Suprapubic skin (tissue), 4 donors: Measurements from ENCODE around the gene MANEAL. TPM values are rescaled to one million over a fixed set of nuclear protein-coding genes. Genes with fewer than 3 reads are reported as not detected.

Experiments used
- DNase-seq, 2 donors: peaks; one replicate each; pipeline ENCODE4 v3.0.0-alpha.2; 2019; ENCODE audit warnings: low spot score in 2 of 2
- H3K27ac ChIP-seq: fragments of 200-600 bp; sonication (generic); one replicate; pipeline ENCODE4 v1.5.1; 2019
- H3K27me3 ChIP-seq: fragments of 200-600 bp; sonication (generic); one replicate; pipeline ENCODE4 v1.5.1; 2019
- H3K36me3 ChIP-seq: fragments of 200-600 bp; sonication (generic); one replicate; pipeline ENCODE4 v1.5.1; 2019
- H3K4me1 ChIP-seq: fragments of 200-600 bp; sonication (generic); one replicate; pipeline ENCODE4 v1.5.1; 2019
- H3K4me3 ChIP-seq: fragments of 200-600 bp; sonication (generic); one replicate; pipeline ENCODE4 v1.5.1; 2019; ENCODE audit warnings: mild to moderate bottlenecking
- H3K9me3 ChIP-seq: fragments of 200-600 bp; sonication (generic); one replicate; pipeline ENCODE4 v1.5.1; 2019
- EP300 ChIP-seq: sonication (generic); formaldehyde crosslinking; IDR thresholded peaks from one replicate; pipeline ENCODE4 v1.6.1; 2017; ENCODE audit warnings: antibody characterized with exemption
- POLR2A ChIP-seq, 2 donors: fragments of 450-650 bp; IDR thresholded peaks; one replicate each; pipeline ENCODE4 v1.6.1; 2017; ENCODE audit warnings: antibody characterized with exemption in 2 of 2, mild to moderate bottlenecking in 2 of 2, moderate library complexity in 2 of 2
- POLR2AphosphoS5 ChIP-seq, 3 donors: sonication (generic); formaldehyde crosslinking; IDR thresholded peaks; one replicate each; pipeline ENCODE4 v1.6.1; 2017; ENCODE audit warnings: antibody characterized with exemption in 3 of 3
- WGBS: methylation state at CpG from one replicate; pipeline ENCODE4 v1.1.5; 2018; 5-methylcytosine and 5-hydroxymethylcytosine counted together
- total RNA-seq, 4 donors: library from RNA; depleted of rRNA; stranded (reverse); fragments of >200 nt; gene quantifications; one replicate each; pipeline ENCODE4 v1.1.0, GENCODE V29; 2016
- TF ChIP-seq, protein P1 (sequence below), 2 donors: fragments of 200-600 bp in 1 of 2; fragments of 450-650 bp in 1 of 2; sonication (generic) in 1 of 2; IDR thresholded peaks; one replicate each; pipeline ENCODE4 v1.5.1; 2016 to 2019; ENCODE audit warnings: antibody characterized with exemption in 2 of 2, mild to moderate bottlenecking in 1 of 2, moderate library complexity in 1 of 2

Gene MANEAL
- total RNA-seq, 4 donors from 2014 or later, result 6.7 to 9.2 (median 7.5) TPM

DNA sequence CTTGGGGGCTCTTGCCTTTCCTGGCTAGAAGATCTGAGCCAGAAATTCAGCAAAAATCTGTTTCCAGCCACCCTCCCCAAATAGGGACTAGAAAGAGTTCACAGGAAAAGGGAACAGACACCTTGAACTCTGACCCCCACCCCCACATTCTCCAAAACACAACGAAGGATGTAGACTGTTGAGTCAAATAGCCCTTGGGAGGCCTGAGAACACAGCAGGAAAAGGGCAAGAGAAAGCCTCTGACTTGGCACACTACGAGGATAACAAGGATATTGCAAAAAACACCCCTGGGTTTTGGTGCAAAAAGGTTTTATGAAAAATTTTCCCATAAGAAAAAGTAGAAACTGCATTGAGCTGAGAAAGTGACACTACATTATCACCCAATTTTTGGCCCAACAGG, 16.3 kb downstream of the MANEAL start:
- WGBS, result 55% methylated on average over 2 of the region's 2 CpGs

DNA sequence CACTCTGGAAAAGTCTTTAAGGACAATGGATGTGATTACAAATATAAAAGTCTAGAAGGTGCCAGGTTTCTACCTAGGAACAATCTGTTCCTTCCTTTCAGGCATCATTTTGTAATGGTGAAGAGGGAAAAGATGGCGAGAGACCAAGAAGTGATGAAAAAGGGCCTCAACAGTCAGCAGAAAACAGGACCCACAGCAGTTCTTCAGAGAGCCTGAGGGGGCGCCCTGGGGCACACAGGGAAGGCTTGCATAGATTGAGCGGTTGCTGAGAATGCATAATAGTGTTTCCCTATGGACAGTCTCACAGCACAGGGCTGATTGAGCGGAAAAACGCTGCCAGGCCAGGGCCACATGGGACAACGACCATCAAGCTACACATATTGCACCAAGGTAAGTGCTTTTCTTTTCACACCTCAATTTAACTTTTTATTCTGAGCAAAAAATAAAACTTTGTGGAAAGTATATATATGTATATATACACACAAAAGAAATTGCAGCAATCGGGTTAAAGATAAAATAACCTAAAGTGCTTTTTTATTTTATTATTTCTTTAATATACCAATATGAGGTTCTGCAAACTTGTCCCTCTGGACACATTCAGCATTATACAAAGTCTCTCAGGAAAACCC, 17.5 kb downstream of the MANEAL start:
- Histone ChIP-seq H3K27me3 (no peaks in the 10 kb centered on the region), H3K36me3 (peaks cover 20% of the 10 kb centered on the region), H3K4me3 (no peak overlapping the region), H3K27ac (peak overlapping the region; percentile 27), H3K4me1 (peaks cover 39% of the 10 kb centered on the region), H3K9me3 (no peaks in the 10 kb centered on the region)
- peak in 1 of 2 donors; percentile 79 for DNase-seq
- TF ChIP-seq POLR2AphosphoS5 (IDR thresholded peaks at IDR 0.05) (no peak), POLR2A (IDR thresholded peaks at IDR 0.05) (no peak), EP300 (no peak)
- TF ChIP-seq, protein P1, sequence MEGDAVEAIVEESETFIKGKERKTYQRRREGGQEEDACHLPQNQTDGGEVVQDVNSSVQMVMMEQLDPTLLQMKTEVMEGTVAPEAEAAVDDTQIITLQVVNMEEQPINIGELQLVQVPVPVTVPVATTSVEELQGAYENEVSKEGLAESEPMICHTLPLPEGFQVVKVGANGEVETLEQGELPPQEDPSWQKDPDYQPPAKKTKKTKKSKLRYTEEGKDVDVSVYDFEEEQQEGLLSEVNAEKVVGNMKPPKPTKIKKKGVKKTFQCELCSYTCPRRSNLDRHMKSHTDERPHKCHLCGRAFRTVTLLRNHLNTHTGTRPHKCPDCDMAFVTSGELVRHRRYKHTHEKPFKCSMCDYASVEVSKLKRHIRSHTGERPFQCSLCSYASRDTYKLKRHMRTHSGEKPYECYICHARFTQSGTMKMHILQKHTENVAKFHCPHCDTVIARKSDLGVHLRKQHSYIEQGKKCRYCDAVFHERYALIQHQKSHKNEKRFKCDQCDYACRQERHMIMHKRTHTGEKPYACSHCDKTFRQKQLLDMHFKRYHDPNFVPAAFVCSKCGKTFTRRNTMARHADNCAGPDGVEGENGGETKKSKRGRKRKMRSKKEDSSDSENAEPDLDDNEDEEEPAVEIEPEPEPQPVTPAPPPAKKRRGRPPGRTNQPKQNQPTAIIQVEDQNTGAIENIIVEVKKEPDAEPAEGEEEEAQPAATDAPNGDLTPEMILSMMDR (IDR thresholded peaks at IDR 0.05), result peak; percentile 13 to 89
- WGBS, result 42% methylated on average over 7 of the region's 7 CpGs

More for the DNA sequence above, 16.3 kb downstream of the MANEAL start:
- no peak overlapping the region for H3K4me3 ChIP-seq
- no peak for DNase-seq
- no peak overlapping the region for H3K27ac ChIP-seq
- H3K9me3 ChIP-seq, result no peaks in the 10 kb centered on the region
- H3K4me1 ChIP-seq, result peaks cover 39% of the 10 kb centered on the region
- no peaks in the 10 kb centered on the region for H3K27me3 ChIP-seq
- no peak for TF ChIP-seq EP300
- TF ChIP-seq, protein P1 (IDR thresholded peaks at IDR 0.05), result no peak
- TF ChIP-seq POLR2A (IDR thresholded peaks at IDR 0.05), result no peak
- no peak for TF ChIP-seq POLR2AphosphoS5 (IDR thresholded peaks at IDR 0.05)
- H3K36me3 ChIP-seq, result peaks cover 21% of the 10 kb centered on the region

DNA sequence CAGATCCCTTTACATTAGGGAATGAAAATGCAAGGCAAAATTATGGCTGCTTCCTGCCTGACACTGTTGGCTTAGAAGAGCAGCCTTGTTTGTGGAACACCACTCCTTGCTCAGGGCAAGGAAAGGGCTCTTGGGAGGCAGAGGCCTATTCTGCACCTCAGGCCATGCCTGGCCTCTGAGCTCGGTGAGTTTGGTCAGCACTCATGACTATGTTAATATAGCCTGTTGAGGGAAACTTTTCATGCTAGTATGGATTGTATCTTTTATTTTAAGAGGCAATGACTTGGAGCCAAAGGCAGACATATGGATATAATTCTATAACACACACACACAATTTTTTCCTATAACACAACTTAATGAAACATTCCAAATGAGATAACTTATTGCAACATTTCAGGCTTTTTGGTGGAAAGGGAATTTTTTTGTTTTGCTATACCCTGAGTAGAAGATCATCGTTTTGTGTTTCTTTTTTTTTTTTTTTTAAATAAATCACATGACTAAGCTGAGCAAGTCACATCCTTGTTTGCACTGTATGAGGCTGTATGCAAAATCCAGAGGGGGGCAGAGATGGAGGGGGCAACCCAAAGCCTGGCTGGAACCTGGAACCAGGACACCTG, 20.0 kb downstream of the MANEAL start:
- Histone ChIP-seq H3K4me1 (peaks cover 25% of the 10 kb centered on the region), H3K27ac (no peak overlapping the region), H3K36me3 (peaks cover 38% of the 10 kb centered on the region), H3K9me3 (no peaks in the 10 kb centered on the region), H3K27me3 (no peaks in the 10 kb centered on the region), H3K4me3 (no peak overlapping the region)
- DNase-seq, result no peak
- TF ChIP-seq POLR2AphosphoS5 (IDR thresholded peaks at IDR 0.05), result no peak
- no peak for TF ChIP-seq EP300
- TF ChIP-seq, protein P1 (IDR thresholded peaks at IDR 0.05), result no peak
- TF ChIP-seq POLR2A (IDR thresholded peaks at IDR 0.05), result no peak
- WGBS, result 62% methylated on average over 1 of the region's 2 CpGs

DNA sequence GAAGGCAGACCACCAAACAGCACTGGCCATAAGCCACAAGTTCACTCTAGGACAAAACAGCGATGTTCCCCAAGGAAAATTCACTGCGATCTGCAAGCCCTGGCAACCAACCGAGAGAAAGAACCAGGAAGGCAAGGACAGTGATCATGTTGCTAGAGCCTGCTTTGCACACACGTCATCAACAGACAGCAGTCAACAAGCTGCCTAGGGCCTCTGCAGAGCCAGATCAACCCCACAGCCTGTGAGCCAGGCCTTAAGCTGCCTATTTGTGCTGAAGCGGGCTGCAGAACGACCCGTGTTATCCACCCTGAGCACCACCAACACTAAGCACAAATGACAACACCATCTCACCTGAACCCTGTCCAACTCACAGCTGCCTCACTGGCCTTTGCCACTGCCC, 20.6 kb downstream of the MANEAL start:
- Histone ChIP-seq H3K4me3 (no peak overlapping the region), H3K27me3 (no peaks in the 10 kb centered on the region), H3K4me1 (peaks cover 19% of the 10 kb centered on the region), H3K9me3 (no peaks in the 10 kb centered on the region), H3K27ac (no peak overlapping the region), H3K36me3 (peaks cover 44% of the 10 kb centered on the region)
- no peak for DNase-seq
- TF ChIP-seq, protein P1 (IDR thresholded peaks at IDR 0.05), result no peak
- no peak for TF ChIP-seq POLR2AphosphoS5 (IDR thresholded peaks at IDR 0.05)
- no peak for TF ChIP-seq POLR2A (IDR thresholded peaks at IDR 0.05)
- TF ChIP-seq EP300, result no peak
- WGBS, result 76% methylated on average over 7 of the region's 7 CpGs

DNA sequence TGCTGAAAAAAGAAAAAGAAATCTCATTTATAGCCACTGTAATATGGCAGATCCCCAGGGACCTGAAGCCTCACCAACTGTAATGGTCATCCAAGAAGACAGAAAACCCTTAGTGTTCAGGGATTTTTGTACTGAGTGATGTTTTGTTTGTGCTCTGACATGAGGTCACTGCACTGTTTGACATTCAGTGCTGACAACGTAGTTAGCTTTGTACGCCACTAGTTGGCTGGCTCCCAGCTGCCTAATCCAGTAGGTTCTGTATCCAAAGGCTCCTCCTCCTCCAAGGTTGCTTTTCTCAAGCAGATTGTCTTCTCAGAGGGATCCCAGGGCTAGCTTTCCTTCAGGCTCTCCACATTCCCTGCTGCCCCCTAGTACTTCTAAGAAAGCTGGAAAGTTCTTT, 23.8 kb downstream of the MANEAL start:
- DNase-seq, result no peak
- Histone ChIP-seq H3K4me3 (no peak overlapping the region), H3K9me3 (no peaks in the 10 kb centered on the region), H3K36me3 (peaks cover 72% of the 10 kb centered on the region), H3K4me1 (no peaks in the 10 kb centered on the region), H3K27ac (no peak overlapping the region), H3K27me3 (no peaks in the 10 kb centered on the region)
- WGBS, result 34% methylated on average over 2 of the region's 2 CpGs
- TF ChIP-seq POLR2A (IDR thresholded peaks at IDR 0.05) (no peak), EP300 (no peak), POLR2AphosphoS5 (IDR thresholded peaks at IDR 0.05) (no peak)
- TF ChIP-seq, protein P1 (IDR thresholded peaks at IDR 0.05), result no peak
